Activated B cell treated with CpG ODN at 0.5 μM for 24 hours (primary cell): ENCODE measurements around the gene KRT15. TPM values are rescaled to one million over a fixed set of nuclear protein-coding genes. Genes with fewer than 3 reads are reported as not detected.

Source experiments
- ATAC-seq: fragments of 200-7000 bp; cut with Tn5 transposase; one replicate; pipeline ENCODE4 v1.10.0; 2021; ENCODE audit warnings: low read depth, mild to moderate bottlenecking, moderate library complexity
- CTCF ChIA-PET: fragments of 350-600 bp; sonication (Branson Sonifier 250); formaldehyde crosslinking; loops from one replicate; lab custom pipeline; 2021; ENCODE audit warnings: antibody characterized with exemption; lab: Charles Lee
- POLR2A ChIA-PET: fragments of 350-600 bp; sonication (Branson Sonifier 250); formaldehyde crosslinking; loops from one replicate; lab custom pipeline; 2021; ENCODE audit warnings: antibody characterized with exemption; lab: Charles Lee
- DNase-seq: peaks from one replicate; pipeline ENCODE4 v3.0.0; 2022
- H3K27ac Mint-ChIP-seq: one replicate; pipeline ENCODE4 v1.8.0; 2020; ENCODE audit warnings: mixed read lengths
- H3K27me3 Mint-ChIP-seq: one replicate; pipeline ENCODE4 v1.8.0; 2021; ENCODE audit warnings: mixed read lengths
- H3K36me3 Mint-ChIP-seq: one replicate; pipeline ENCODE4 v1.8.0; 2021; ENCODE audit warnings: low read depth, mixed read lengths
- H3K4me1 Mint-ChIP-seq: one replicate; pipeline ENCODE4 v1.8.0; 2021; ENCODE audit warnings: mixed read lengths
- H3K4me3 Mint-ChIP-seq: one replicate; pipeline ENCODE4 v1.8.0; 2020; ENCODE audit warnings: mild to moderate bottlenecking, mixed read lengths
- H3K9me3 Mint-ChIP-seq: one replicate; pipeline ENCODE4 v1.8.0; 2020; ENCODE audit warnings: mixed read lengths
- CTCF ChIP-seq: fragments of 200-600 bp; IDR thresholded peaks from one replicate; pipeline ENCODE4 v1.8.0; 2022; ENCODE audit warnings: antibody characterized with exemption, mild to moderate bottlenecking
- intact Hi-C: fragments of 100-400 bp; cut with micrococcal nuclease; formaldehyde crosslinking; loops from one replicate; pipeline ENCODE4 v1.15.1; 2024
- total RNA-seq: library from RNA; stranded (reverse); gene quantifications from 2 replicates; pipeline ENCODE4 v1.2.3, GENCODE V29; 2022

Gene KRT15
- total RNA-seq, 1 donor from 2014 or later: not detected

- POLR2A ChIA-PET: no interaction called here
- no peak for DNase-seq
- CTCF ChIA-PET: no interaction called here
- Mint-ChIP-seq H3K27ac (no peak overlapping the region), H3K9me3 (no peaks in the 10 kb centered on the region), H3K4me1 (peaks cover 4% of the 10 kb centered on the region), H3K27me3 (peaks cover 25% of the 10 kb centered on the region), H3K4me3 (no peak overlapping the region), H3K36me3 (no peaks in the 10 kb centered on the region)
- ATAC-seq: no peak
- intact Hi-C loops: no loop called here
- no peak for TF ChIP-seq CTCF
Observed at GRCh38 chr17:41522301-41523224, 3.9 kb upstream of the KRT15 start.

DNA sequence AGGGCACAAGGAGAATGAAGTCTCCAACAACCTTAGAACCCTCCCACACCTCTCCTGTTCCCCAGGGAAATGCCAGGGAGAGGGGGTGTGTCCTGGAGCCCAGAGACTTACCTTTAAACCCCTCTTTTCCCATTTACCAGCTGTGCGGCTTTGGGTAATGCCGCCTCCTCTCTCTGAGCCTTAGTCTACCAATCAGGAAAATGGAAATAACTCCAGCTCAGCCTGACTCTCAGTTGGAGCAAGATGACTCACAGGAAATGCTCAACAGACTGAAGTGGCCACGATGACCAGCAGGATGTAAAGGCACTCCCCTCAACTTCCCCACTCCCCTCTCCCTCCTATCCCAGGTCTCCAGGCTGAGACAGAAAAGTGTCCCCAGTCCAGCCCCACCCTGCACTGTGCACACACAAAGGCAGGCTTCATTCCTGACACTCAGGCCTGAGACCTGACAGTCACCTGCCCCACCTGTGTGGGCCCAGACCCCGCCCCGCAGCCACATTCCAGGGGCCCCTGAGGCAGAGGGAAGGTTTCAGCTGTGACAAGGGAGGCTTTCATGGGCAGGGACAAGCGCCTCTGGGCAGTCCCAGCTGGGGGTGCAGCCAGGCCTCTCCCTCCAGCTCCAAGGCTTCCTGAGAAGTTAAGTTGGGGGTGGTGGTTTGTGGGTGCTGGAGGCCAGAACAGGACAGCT lies 3.0 kb upstream of the KRT15 start:
- no peak for ATAC-seq
- no peak for TF ChIP-seq CTCF
- no peak for DNase-seq
- no peak overlapping the region for H3K27ac Mint-ChIP-seq
- intact Hi-C loops: no loop called here
- no peaks in the 10 kb centered on the region for H3K36me3 Mint-ChIP-seq
- ChIA-PET POLR2A (no interaction called here), CTCF (no interaction called here)
- no peaks in the 10 kb centered on the region for H3K9me3 Mint-ChIP-seq
- peaks cover 19% of the 10 kb centered on the region for H3K27me3 Mint-ChIP-seq
- H3K4me3 Mint-ChIP-seq: no peak overlapping the region
- no peaks in the 10 kb centered on the region for H3K4me1 Mint-ChIP-seq

DNA sequence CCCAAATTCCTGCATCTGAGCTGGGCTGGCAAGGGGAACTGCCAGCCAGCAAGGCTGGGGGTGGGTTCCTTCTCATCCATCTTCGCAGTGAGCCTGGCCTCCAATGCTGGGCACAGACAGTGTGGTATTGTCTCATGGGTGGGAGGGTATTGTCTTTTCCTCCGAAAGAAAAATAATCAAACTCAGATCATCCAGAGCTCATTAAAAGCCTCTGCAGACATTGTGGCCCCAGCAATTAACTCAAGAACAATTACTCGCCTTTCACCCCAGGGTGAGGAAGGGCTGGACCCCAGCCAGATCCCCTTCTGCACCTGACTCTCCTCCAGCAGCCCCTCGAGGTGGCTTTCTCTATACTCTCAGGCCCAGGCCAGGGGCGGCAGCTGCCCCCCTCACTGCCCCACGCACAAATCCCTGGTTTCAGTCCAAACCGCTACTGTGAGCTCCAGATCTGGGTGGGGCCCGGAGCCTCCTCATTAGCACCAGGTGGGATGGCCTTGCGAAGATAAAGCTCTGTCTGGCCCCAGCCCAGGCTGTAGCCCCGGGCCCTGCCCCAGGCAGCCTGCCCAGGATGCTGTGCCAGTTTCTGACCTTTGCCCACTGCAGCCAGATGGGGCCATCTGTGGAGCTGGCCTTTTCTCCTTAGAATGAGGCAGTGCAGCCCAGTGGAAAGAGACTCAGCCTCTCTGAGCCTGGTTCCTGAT lies 2.3 kb upstream of the KRT15 start:
- no peak overlapping the region for H3K27ac Mint-ChIP-seq
- DNase-seq (no peak), ATAC-seq (no peak)
- ChIA-PET POLR2A (interaction anchor here (0.6 kb wide), 1 partner anchor 58 kb away, joined by 6 read pairs; no protein-coding TSS in a partner anchor), CTCF (no interaction called here)
- no peak overlapping the region for H3K4me3 Mint-ChIP-seq
- H3K27me3 Mint-ChIP-seq: peaks cover 18% of the 10 kb centered on the region
- TF ChIP-seq CTCF: no peak
- H3K36me3 Mint-ChIP-seq: no peaks in the 10 kb centered on the region
- no peaks in the 10 kb centered on the region for H3K9me3 Mint-ChIP-seq
- H3K4me1 Mint-ChIP-seq: no peaks in the 10 kb centered on the region
- intact Hi-C loops: no loop called here

DNA sequence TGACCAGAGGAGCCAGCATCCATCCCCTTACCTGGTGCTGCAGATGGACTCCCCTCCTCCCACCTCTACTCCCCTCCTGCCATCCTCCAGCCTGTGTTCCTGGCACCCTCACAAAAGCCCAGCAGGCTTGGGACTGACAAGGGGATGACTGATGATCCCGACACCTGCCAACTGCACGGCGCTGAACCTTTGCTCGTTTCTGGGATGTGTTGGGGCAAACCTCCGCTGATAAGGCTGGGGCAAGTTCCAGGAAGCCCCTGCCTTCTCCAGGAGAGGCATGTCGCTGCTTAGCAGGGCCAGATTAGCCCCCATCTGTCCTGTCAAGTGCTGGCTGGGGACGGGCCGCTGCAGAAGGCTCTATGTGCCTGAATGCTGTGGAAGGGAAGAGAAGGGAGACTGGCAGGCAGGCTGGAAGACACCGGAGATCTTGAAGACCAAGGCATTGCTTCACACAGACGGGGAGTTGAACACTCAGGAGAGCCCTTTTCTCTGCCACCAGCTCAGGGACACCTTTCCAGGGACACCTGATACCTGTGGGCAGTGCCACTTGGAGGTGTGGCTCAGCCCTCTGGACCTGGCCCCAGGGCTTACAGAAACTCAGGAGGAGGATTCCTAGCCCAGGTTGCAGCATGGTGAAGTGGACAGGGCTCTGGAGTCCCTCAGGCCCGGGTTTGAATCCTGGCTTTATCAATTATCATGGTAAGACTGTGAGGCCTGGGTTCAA lies 973 bp upstream of the KRT15 start:
- CTCF ChIA-PET: no interaction called here
- intact Hi-C loops: no loop called here
- Mint-ChIP-seq H3K9me3 (no peaks in the 10 kb centered on the region), H3K36me3 (no peaks in the 10 kb centered on the region), H3K27me3 (peaks cover 14% of the 10 kb centered on the region), H3K4me3 (no peak overlapping the region), H3K4me1 (no peaks in the 10 kb centered on the region), H3K27ac (no peak overlapping the region)
- ATAC-seq (no peak), DNase-seq (no peak)
- POLR2A ChIA-PET: no interaction called here
- TF ChIP-seq CTCF: no peak
